Erythroblast (primary cell): Measurements from ENCODE around the gene ARHGAP8.

Source experiments
- GATA1 ChIP-seq: IDR thresholded peaks from 2 replicates; pipeline ENCODE4 v1.6.1; 2011; ENCODE audit warnings: low read depth, mild to moderate bottlenecking, control low read depth, low read length, moderate library complexity
- POLR2A ChIP-seq: IDR thresholded peaks from 2 replicates; pipeline ENCODE4 v1.6.1; 2011; ENCODE audit warnings: mild to moderate bottlenecking, low read length

DNA sequence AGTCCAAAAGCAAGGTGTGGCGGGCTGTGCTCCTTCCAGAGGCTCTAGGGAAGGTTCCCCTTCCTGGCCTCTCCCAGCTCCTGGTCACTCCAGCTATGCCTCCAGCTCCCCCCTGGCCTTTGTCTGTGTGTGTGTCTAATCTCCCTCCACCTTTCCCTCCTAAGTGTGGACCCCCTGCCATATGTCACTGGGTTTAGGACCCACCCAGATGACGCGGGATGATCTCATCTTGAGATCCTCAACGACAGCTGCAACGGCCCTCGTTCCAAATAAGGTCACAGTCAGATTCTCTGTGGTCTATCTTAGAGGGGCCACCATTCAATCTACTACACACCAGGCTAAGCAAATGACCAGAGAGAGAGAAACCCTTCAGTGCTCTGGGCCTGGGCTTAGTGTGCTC is 107.9 kb downstream of the ARHGAP8 start:
- TF ChIP-seq POLR2A, result no peak
- no peak for TF ChIP-seq GATA1
